ENCODE results near the gene NPIPB6. TPM values are rescaled to one million over a fixed set of nuclear protein-coding genes. Genes with fewer than 3 reads are reported as not detected.

The NPIPB6 gene
- total RNA-seq, 1 donor from 2014 or later = 1.7 TPM

- intact Hi-C loops (cut with DNase I) = no loop called here
Observed at GRCh38 chr16:28292731-28293600, 70.3 kb downstream of the NPIPB6 start.

More at GRCh38 chr16:28292731-28293600, 70.3 kb downstream of the NPIPB6 start:
- TF ChIP-seq CTCF (IDR thresholded peaks at IDR 0.05) = no peak
- DNase-seq (ENCODE audit: low spot score in 2 of 2) = no peak
- no peaks in the 10 kb centered on the region for H3K36me3 ChIP-seq
- H3K4me1 ChIP-seq = peaks cover 7 to 9% of the 10 kb centered on the region in 2 donors
- peak overlapping the region; percentile 70 to 76 for H3K4me3 ChIP-seq
- H3K27ac ChIP-seq = no peak overlapping the region
- H3K27me3 ChIP-seq = no peaks in the 10 kb centered on the region
- H3K9me3 ChIP-seq = no peaks in the 10 kb centered on the region

Other genes starting within 250 kb of the NPIPB6 start
- gene XPO6, start 151.5 kb downstream of the NPIPB6 start, total RNA-seq = 180 TPM
- not detected for gene SBK1, start 71.0 kb downstream of the NPIPB6 start, total RNA-seq
- gene EIF3CL, start 40.3 kb upstream of the NPIPB6 start, total RNA-seq = 200 TPM
- not detected for gene NPIPB7, start 108.8 kb upstream of the NPIPB6 start, total RNA-seq
- 16.1 TPM for gene CLN3, start 128.6 kb upstream of the NPIPB6 start, total RNA-seq
- gene APOBR, start 131.1 kb upstream of the NPIPB6 start, total RNA-seq = 1.2 TPM
- gene IL27, start 143.3 kb upstream of the NPIPB6 start, total RNA-seq = not detected
- gene NUPR1, start 175.5 kb upstream of the NPIPB6 start, total RNA-seq = 290 TPM
- 14.0 TPM for gene SGF29, start 190.4 kb upstream of the NPIPB6 start, total RNA-seq
- 4.3 TPM for gene SULT1A2, start 233.5 kb upstream of the NPIPB6 start, total RNA-seq
- 46.2 TPM for gene SULT1A1, start 246.5 kb upstream of the NPIPB6 start, total RNA-seq